OCI-LY7 (cell line): ENCODE results near the gene CDKL1. TPM values are rescaled to one million over a fixed set of nuclear protein-coding genes. Genes with fewer than 3 reads are reported as not detected.

Source experiments
- BruUV-seq: library from RNA; stranded (reverse); fragments of 400-500 nt; replicated peaks from 2 replicates; lab custom pipeline; 2021; lab: Mats Ljungman, UMichigan
- CTCF ChIA-PET: fragments of 300-600 bp; sonication (Branson Sonifier 250); formaldehyde crosslinking; loops from one replicate; lab custom pipeline; 2022; ENCODE audit warnings: antibody characterized with exemption; ENCODE audit not compliant: unreplicated experiment; lab: Charles Lee
- POLR2A ChIA-PET: fragments of 300-600 bp; sonication (Branson Sonifier 250); formaldehyde crosslinking; loops from one replicate; lab custom pipeline; 2022; ENCODE audit warnings: antibody characterized with exemption; lab: Charles Lee
- DNase-seq: peaks from one replicate; pipeline ENCODE4 v3.0.0-alpha.2; 2015; ENCODE audit warnings: low spot score
- H2AFZ ChIP-seq: fragments of 200-600 bp; sonication (generic), shearing (Covaris generic); 2 replicates; pipeline ENCODE4 v1.6.1; 2014; ENCODE audit warnings: mild to moderate bottlenecking, antibody characterized with exemption, low read length, moderate library complexity
- H3K27ac ChIP-seq: fragments of 200-600 bp; sonication (generic); 2 replicates; pipeline ENCODE4 v1.5.1; 2014; ENCODE audit warnings: mixed run types, low read depth, mild to moderate bottlenecking, moderate library complexity, low read length, inconsistent platforms; ENCODE audit not compliant: poor library complexity, severe bottlenecking
- H3K36me3 ChIP-seq: fragments of 200-600 bp; sonication (generic); 2 replicates; pipeline ENCODE4 v1.6.1; 2014; ENCODE audit warnings: mild to moderate bottlenecking, antibody characterized with exemption, low read length, moderate library complexity, mixed read lengths; ENCODE audit not compliant: insufficient read depth
- H3K4me1 ChIP-seq: fragments of 200-600 bp; sonication (generic); 2 replicates; pipeline ENCODE4 v1.5.1; 2014; ENCODE audit warnings: mild to moderate bottlenecking, low read length; ENCODE audit not compliant: insufficient read depth, poor library complexity, severe bottlenecking
- H3K4me2 ChIP-seq: fragments of 200-600 bp; sonication (generic); 2 replicates; pipeline ENCODE4 v1.6.1; 2014; ENCODE audit warnings: mild to moderate bottlenecking, low read length
- H3K4me3 ChIP-seq: fragments of 200-600 bp; sonication (generic); 2 replicates; pipeline ENCODE4 v1.5.1; 2014; ENCODE audit warnings: mild to moderate bottlenecking, low read depth, low read length; ENCODE audit not compliant: poor library complexity, severe bottlenecking
- H3K79me2 ChIP-seq: fragments of 200-600 bp; sonication (generic); 2 replicates; pipeline ENCODE4 v1.6.1; 2016; ENCODE audit warnings: low read depth, mild to moderate bottlenecking, low read length, moderate library complexity, mixed read lengths; ENCODE audit not compliant: insufficient read depth
- H3K9me2 ChIP-seq: fragments of 200-600 bp; sonication (generic); 2 replicates; pipeline ENCODE4 v1.6.1; 2016; ENCODE audit warnings: mild to moderate bottlenecking, low read length, mixed read lengths; ENCODE audit not compliant: insufficient read depth
- H3K9me3 ChIP-seq: fragments of 200-600 bp; sonication (generic); 2 replicates; pipeline ENCODE4 v1.6.1; 2014; ENCODE audit warnings: mild to moderate bottlenecking, mixed run types, low read length, mixed read lengths
- H4K20me1 ChIP-seq: fragments of 200-600 bp; sonication (generic); 2 replicates; pipeline ENCODE4 v1.6.1; 2014; ENCODE audit warnings: mild to moderate bottlenecking, antibody characterized with exemption, low read length, moderate library complexity, mixed read lengths; ENCODE audit not compliant: insufficient read depth
- EZH2phosphoT487 ChIP-seq: fragments of 200-600 bp; sonication (generic); IDR thresholded peaks from 2 replicates; pipeline ENCODE4 v1.6.1; 2018; ENCODE audit warnings: low read depth, borderline replicate concordance, mild to moderate bottlenecking, mixed run types, antibody characterized with exemption, low read length, moderate library complexity, mixed read lengths
- intact Hi-C: fragments of 100-400 bp; cut with micrococcal nuclease; formaldehyde crosslinking; loops from one replicate; pipeline ENCODE4 v1.10.0; 2022; ENCODE audit not compliant: unreplicated experiment
- total RNA-seq, 2 experiments: library from RNA; depleted of rRNA in 1 of 2; stranded (reverse); fragments of >200 nt in 1 of 2; shearing (Covaris generic) in 1 of 2; gene quantifications; 2 replicates each; pipeline ENCODE4 v1.2.3, GENCODE V29; 2014 to 2022
- TF ChIP-seq, protein P1 (sequence below): fragments of 200-600 bp; sonication (generic); conservative IDR thresholded peaks from 2 replicates; pipeline ENCODE4 v1.5.1; 2014; ENCODE audit warnings: mild to moderate bottlenecking, antibody characterized with exemption, low read length, moderate library complexity, mixed read lengths

Gene CDKL1
- total RNA-seq, 2 experiments from 2014 or later: 0.09 to 0.36 TPM

DNA sequence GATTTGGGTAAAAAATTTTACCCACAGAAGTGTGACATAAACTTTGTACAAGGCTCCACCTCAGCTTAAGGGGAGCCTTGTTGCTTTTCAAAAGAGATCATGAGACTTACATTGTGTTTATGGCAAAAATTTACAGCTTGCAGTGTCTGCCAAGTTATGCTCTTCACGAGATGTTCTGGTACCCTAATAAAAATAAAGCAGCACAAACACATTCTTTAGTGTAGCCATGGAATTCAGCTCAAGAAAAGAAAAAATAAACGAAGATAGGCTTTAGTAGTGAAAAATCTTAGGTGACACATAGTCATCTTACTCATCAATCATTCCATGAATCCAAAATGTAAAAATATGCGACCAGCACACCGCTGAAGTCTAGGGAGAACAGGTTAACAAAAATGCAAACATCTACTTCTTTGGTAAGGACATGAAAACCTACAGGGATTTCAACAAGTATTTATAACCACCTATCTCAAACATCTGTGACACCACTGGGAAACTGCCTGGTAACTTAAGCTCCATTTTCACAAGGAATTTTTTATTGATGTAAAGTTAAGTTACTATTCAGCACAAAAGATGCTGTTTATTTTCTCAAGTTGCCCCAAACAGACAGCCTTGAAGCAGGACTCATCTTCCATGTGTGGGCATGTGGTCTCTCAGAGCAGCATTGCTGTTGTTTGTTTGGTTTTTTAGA, 51.7 kb downstream of the CDKL1 start:
- H3K79me2 ChIP-seq: no peaks in the 10 kb centered on the region
- no peak overlapping the region for H3K4me2 ChIP-seq
- TF ChIP-seq, protein P1, sequence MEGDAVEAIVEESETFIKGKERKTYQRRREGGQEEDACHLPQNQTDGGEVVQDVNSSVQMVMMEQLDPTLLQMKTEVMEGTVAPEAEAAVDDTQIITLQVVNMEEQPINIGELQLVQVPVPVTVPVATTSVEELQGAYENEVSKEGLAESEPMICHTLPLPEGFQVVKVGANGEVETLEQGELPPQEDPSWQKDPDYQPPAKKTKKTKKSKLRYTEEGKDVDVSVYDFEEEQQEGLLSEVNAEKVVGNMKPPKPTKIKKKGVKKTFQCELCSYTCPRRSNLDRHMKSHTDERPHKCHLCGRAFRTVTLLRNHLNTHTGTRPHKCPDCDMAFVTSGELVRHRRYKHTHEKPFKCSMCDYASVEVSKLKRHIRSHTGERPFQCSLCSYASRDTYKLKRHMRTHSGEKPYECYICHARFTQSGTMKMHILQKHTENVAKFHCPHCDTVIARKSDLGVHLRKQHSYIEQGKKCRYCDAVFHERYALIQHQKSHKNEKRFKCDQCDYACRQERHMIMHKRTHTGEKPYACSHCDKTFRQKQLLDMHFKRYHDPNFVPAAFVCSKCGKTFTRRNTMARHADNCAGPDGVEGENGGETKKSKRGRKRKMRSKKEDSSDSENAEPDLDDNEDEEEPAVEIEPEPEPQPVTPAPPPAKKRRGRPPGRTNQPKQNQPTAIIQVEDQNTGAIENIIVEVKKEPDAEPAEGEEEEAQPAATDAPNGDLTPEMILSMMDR: no peak
- no peak for TF ChIP-seq EZH2phosphoT487
- DNase-seq: no peak
- H3K9me3 ChIP-seq: no peaks in the 10 kb centered on the region
- H3K36me3 ChIP-seq: no peaks in the 10 kb centered on the region
- H4K20me1 ChIP-seq: no peaks in the 10 kb centered on the region
- CTCF ChIA-PET: no interaction called here
- H3K9me2 ChIP-seq: no peaks in the 10 kb centered on the region
- no peak overlapping the region for H3K4me3 ChIP-seq
- no TSS peak for BruUV-seq
- intact Hi-C loops: no loop called here
- H3K27ac ChIP-seq: no peak overlapping the region
- no peak overlapping the region for H2AFZ ChIP-seq
- POLR2A ChIA-PET: interaction anchor here (0.6 to 1.5 kb wide), 2 partner anchors 10 to 50 kb away, joined by 3 to 5 read pairs; no protein-coding TSS in a partner anchor
- H3K4me1 ChIP-seq: no peaks in the 10 kb centered on the region

DNA sequence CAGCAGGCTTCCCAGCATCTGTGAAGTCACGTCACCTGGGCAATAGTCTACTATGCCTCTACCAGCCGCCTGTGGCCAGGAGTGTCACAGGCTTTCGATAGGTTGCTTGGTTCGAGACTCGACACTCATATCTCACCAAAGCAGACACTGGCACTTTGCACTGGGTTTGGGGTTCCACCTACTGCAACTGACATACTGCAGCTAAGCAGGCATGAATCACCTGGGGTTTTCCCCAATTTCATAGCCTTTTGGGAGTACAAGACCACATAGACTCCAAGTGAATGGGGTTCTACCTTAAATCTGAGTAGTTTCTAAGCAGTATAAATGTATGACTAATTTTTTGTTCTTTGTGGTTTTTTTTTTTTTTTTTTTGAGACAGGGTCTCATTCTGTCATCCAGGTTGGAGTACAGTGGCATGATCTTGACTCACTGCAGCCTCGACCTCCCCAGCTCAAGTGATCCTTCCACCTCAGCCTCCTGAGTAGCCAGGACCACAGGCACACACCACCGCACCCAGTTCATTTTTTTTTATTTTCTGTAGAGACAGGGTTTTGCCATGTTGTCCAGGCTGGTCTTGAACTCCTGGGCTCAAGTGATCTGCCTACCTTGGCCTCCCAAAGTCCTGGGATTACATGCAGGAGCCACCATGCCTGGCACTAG, 52.4 kb downstream of the CDKL1 start:
- Histone ChIP-seq H3K4me3 (no peak overlapping the region), H2AFZ (no peak overlapping the region), H3K4me1 (no peaks in the 10 kb centered on the region), H3K27ac (no peak overlapping the region), H4K20me1 (no peaks in the 10 kb centered on the region), H3K4me2 (no peak overlapping the region), H3K79me2 (no peaks in the 10 kb centered on the region), H3K36me3 (no peaks in the 10 kb centered on the region), H3K9me3 (no peaks in the 10 kb centered on the region), H3K9me2 (no peaks in the 10 kb centered on the region)
- intact Hi-C loops: no loop called here
- POLR2A ChIA-PET: interaction anchor here (0.6 kb wide), 1 partner anchor 49 kb away, joined by 3 read pairs; no protein-coding TSS in a partner anchor
- no TSS peak for BruUV-seq
- DNase-seq: no peak
- TF ChIP-seq, protein P1: no peak
- TF ChIP-seq EZH2phosphoT487: no peak
- CTCF ChIA-PET: no interaction called here

DNA sequence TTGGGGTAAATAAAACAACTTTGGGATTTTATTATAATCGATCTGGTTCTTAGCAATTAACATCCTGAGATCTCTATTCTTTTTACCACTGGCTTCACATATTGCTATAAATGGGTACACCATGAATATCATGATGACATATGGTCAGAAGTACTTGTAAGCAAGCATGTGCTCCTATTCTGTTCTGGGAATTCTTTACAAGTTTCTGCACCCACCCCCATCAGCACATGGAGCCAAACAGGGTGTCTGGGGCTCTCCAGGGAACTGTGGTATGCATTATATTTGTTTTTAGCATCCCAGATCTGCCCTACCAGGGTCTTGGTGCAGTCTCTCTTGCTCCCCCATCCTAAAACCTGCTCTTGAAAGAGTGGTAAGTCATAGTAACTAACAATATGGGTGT, 53.2 kb downstream of the CDKL1 start:
- intact Hi-C loops: no loop called here
- Histone ChIP-seq H3K79me2 (no peaks in the 10 kb centered on the region), H3K4me1 (no peaks in the 10 kb centered on the region), H3K36me3 (no peaks in the 10 kb centered on the region), H2AFZ (no peak overlapping the region), H3K27ac (no peak overlapping the region), H3K9me2 (no peaks in the 10 kb centered on the region), H3K4me2 (no peak overlapping the region), H3K9me3 (no peaks in the 10 kb centered on the region), H4K20me1 (no peaks in the 10 kb centered on the region), H3K4me3 (no peak overlapping the region)
- BruUV-seq: no TSS peak
- ChIA-PET CTCF (no interaction called here), POLR2A (no interaction called here)
- no peak for DNase-seq
- no peak for TF ChIP-seq EZH2phosphoT487
- TF ChIP-seq, protein P1: no peak
